Neural progenitor cell (in vitro differentiated cells): ENCODE data around the gene FBXO27. TPM values are rescaled to one million over a fixed set of nuclear protein-coding genes. Genes with fewer than 3 reads are reported as not detected.

Source experiments
- DNase-seq: peaks from one replicate; pipeline ENCODE4 v3.0.0-alpha.2; 2016; ENCODE audit warnings: low spot score
- H2AFZ ChIP-seq: fragments of 200-600 bp; sonication (generic); replicated peaks from 2 replicates; pipeline ENCODE4 v1.6.1; 2016; ENCODE audit warnings: antibody characterized with exemption
- H3F3A ChIP-seq: fragments of 200-600 bp; sonication (generic); 2 replicates; pipeline ENCODE4 v1.6.1; 2016; ENCODE audit warnings: antibody characterized with exemption, low read depth
- H3K27ac ChIP-seq: fragments of 200-600 bp; sonication (generic); 2 replicates; pipeline ENCODE4 v1.5.1; 2016; ENCODE audit warnings: mild to moderate bottlenecking
- H3K27me3 ChIP-seq: fragments of 200-600 bp; sonication (generic); 2 replicates; pipeline ENCODE4 v1.6.1; 2016; ENCODE audit warnings: mild to moderate bottlenecking, moderate library complexity
- H3K36me3 ChIP-seq: fragments of 200-600 bp; sonication (generic); 2 replicates; pipeline ENCODE4 v1.5.1; 2016
- H3K4me1 ChIP-seq: fragments of 200-600 bp; sonication (generic); 2 replicates; pipeline ENCODE4 v1.6.1; 2016; ENCODE audit warnings: mixed run types
- H3K4me2 ChIP-seq: fragments of 200-600 bp; sonication (generic); 2 replicates; pipeline ENCODE4 v1.6.1; 2016
- H3K4me3 ChIP-seq: fragments of 200-600 bp; sonication (generic); 2 replicates; pipeline ENCODE4 v1.5.1; 2016
- H3K79me2 ChIP-seq: fragments of 200-600 bp; sonication (generic); 2 replicates; pipeline ENCODE4 v1.6.1; 2016; ENCODE audit warnings: low read depth
- H3K9ac ChIP-seq: fragments of 200-600 bp; sonication (generic); 2 replicates; pipeline ENCODE4 v1.6.1; 2016
- H3K9me3 ChIP-seq: fragments of 200-600 bp; sonication (generic); 2 replicates; pipeline ENCODE4 v1.5.1; 2016; ENCODE audit warnings: low read depth
- H4K20me1 ChIP-seq: fragments of 200-600 bp; sonication (generic); 2 replicates; pipeline ENCODE4 v1.6.1; 2016; ENCODE audit warnings: low read depth
- H3K27ac Mint-ChIP-seq: 3 replicates; pipeline ENCODE4 v1.8.0; 2021; ENCODE audit warnings: mixed read lengths
- H3K27me3 Mint-ChIP-seq: 2 replicates; pipeline ENCODE4 v1.8.0; 2022; ENCODE audit warnings: low read depth, mild to moderate bottlenecking, inconsistent platforms, moderate library complexity, mixed read lengths; ENCODE audit not compliant: insufficient read depth
- H3K36me3 Mint-ChIP-seq: 3 replicates; pipeline ENCODE4 v1.8.0; 2021; ENCODE audit warnings: mixed read lengths
- H3K4me1 Mint-ChIP-seq: 3 replicates; pipeline ENCODE4 v1.8.0; 2021; ENCODE audit warnings: mixed read lengths
- H3K4me3 Mint-ChIP-seq: 3 replicates; pipeline ENCODE4 v1.8.0; 2021; ENCODE audit warnings: mild to moderate bottlenecking, moderate library complexity, mixed read lengths
- H3K9me3 Mint-ChIP-seq: 3 replicates; pipeline ENCODE4 v1.8.0; 2020; ENCODE audit warnings: mixed read lengths
- CTCF ChIP-seq: fragments of 200-600 bp; sonication (generic); IDR thresholded peaks from 2 replicates; pipeline ENCODE4 v1.5.1; 2017; ENCODE audit warnings: antibody characterized with exemption, mild to moderate bottlenecking
- EZH2 ChIP-seq: fragments of 200-600 bp; sonication (generic); IDR thresholded peaks from 2 replicates; pipeline ENCODE4 v1.6.1; 2017; ENCODE audit warnings: antibody characterized with exemption, mild to moderate bottlenecking, moderate library complexity
- EZH2phosphoT487 ChIP-seq: fragments of 200-600 bp; sonication (generic); IDR thresholded peaks from 2 replicates; pipeline ENCODE4 v1.6.1; 2017; ENCODE audit warnings: antibody characterized with exemption
- total RNA-seq: library from RNA; depleted of rRNA; stranded (reverse); fragments of >200 nt; gene quantifications from 2 replicates; pipeline ENCODE4 v1.2.3, GENCODE V29; 2015; ENCODE audit warnings: low replicate concordance

FBXO27 gene
- 3.1 and 7.9 TPM in 2 replicates for total RNA-seq

DNA sequence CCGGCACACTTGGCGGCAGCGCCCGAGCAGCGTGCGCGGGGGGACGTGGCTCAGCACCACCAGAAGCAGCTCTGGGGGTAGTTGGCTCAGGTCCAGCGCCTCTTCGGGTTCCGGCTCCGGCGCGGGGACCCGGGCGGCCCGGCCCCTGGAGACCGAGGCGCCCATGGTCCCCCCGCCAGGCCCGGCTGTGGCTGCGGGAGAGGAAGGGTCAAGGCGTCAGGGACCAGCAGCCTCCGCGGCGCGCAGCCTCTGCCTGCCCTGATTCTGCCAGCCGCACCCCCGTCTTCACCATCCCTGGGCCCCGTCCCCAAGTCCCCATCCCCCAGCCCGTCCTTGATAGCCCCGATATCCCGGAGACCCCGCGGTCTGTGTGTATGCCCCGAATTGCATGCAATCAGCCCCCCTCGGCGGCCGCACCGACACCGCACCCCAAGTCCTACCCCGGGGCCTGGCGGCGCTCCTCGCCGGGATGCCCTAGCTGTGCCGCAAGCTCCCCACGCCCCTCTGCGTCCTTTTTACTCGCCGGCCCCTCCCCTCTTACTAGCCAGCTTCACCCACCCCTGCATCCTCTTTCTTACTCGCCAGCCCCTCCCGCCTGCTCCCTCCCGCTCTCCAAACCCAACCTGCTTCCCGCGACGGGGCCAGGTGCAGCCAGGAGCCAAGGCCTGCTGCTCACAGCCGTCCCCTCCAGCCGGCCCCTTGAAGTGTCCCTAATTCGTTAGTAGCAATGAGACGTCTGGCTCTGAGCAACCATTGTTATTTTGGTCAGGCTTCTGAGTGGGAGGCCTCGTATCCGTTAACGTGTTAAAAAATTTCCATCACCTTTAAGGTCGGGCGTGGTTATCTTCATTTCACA lies at the start of gene FBXO27:
FBXO27 (minus strand) TSS at position 487 of the 856 bp plus-strand sequence; CDS start at position 165, 322 bp downstream.
- Histone ChIP-seq H3K27me3 (peaks cover 22% of the 10 kb centered on the region), H3F3A (peaks cover 27% of the 10 kb centered on the region), H3K4me3 (peak within 1 kb of the TSS; percentile 74), H3K36me3 (no peaks in the 10 kb centered on the region), H3K9ac (no peak within 1 kb of the TSS), H2AFZ (peak within 1 kb of the TSS; percentile 91), H3K27ac (no peak within 1 kb of the TSS), H3K79me2 (no peaks in the 10 kb centered on the region), H3K4me2 (peak within 1 kb of the TSS; percentile 90), H3K4me1 (no peaks in the 10 kb centered on the region), H3K9me3 (no peaks in the 10 kb centered on the region), H4K20me1 (no peaks in the 10 kb centered on the region)
- TF ChIP-seq EZH2phosphoT487 (no peak), CTCF (no peak), EZH2 (peak; percentile 27)
- Mint-ChIP-seq H3K9me3 (peaks cover 3% of the 10 kb centered on the region), H3K4me3 (peak within 1 kb of the TSS; percentile 83), H3K36me3 (no peaks in the 10 kb centered on the region), H3K27me3 (peaks cover 28% of the 10 kb centered on the region), H3K4me1 (no peaks in the 10 kb centered on the region), H3K27ac (no peak within 1 kb of the TSS)
- peak; percentile 72 for DNase-seq

DNA sequence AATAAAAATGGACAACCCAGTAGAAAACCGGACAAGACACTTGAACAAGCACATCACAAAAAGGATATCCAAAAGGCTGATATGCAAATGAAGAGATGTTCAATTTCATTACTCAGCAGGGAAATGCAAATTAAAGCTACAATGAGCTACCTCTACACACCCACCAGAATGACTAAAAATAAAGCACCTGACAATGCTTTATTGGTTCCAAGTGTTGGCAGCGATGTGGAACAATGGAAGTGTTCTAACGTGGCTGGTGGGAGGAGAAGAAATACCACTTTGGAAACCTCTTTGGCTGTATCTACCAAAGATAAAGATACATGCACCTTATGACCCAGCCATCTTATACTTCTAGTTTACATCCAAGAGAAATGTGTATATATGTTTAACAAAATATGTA lies 48.1 kb upstream of the FBXO27 start:
- Histone ChIP-seq H2AFZ (no peak overlapping the region), H3K4me1 (peaks cover 5% of the 10 kb centered on the region), H3K4me2 (no peak overlapping the region), H3K27ac (no peak overlapping the region), H3K9me3 (no peaks in the 10 kb centered on the region), H3K27me3 (peaks cover 64% of the 10 kb centered on the region), H3K9ac (no peak overlapping the region), H4K20me1 (peaks cover 2% of the 10 kb centered on the region), H3K4me3 (no peak overlapping the region), H3K79me2 (no peaks in the 10 kb centered on the region), H3K36me3 (no peaks in the 10 kb centered on the region), H3F3A (no peaks in the 10 kb centered on the region)
- Mint-ChIP-seq H3K27ac (no peak overlapping the region), H3K9me3 (no peaks in the 10 kb centered on the region), H3K36me3 (no peaks in the 10 kb centered on the region), H3K4me1 (no peaks in the 10 kb centered on the region), H3K4me3 (no peak overlapping the region), H3K27me3 (peaks cover 44% of the 10 kb centered on the region)
- no peak for TF ChIP-seq EZH2phosphoT487
- TF ChIP-seq EZH2 = no peak
- no peak for TF ChIP-seq CTCF
- DNase-seq = no peak

DNA sequence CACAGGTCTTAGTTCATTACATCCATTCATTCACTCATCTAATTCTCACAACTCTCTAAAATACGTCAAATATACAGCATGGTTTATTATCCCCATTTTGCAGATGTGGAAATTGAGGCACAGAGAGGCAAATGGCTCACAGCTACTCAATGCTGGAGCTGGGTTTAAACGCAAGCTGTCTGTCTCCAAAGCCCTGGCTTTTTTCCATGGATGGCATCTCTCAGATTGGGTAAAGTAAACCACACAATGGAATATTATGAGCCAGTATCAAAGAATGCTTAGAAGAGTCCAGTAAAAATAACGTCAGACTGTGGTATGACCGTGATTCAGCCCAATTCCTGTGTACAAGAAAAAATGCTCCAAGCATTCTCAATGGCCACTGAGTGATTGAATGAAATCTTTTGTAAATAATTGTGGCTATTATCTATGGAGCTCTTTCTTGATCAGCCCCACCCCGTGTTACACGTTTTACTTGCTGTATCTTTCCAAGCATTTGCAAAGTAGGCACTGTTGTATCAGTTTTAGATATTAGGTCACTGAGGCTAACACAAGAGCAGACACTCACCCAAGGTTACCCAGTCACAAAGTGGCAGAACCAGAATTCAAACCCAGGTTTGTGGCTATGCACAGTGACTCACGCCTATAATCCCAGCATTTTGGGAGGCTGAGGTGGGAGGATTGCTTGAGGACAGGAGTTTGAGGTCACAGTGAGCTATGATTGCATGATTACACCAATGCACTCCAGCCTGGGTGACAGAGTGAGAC lies 46.3 kb upstream of the FBXO27 start:
- no peaks in the 10 kb centered on the region for H3K36me3 ChIP-seq
- no peaks in the 10 kb centered on the region for H3F3A ChIP-seq
- Mint-ChIP-seq H3K27ac (no peak overlapping the region), H3K9me3 (no peaks in the 10 kb centered on the region), H3K4me1 (no peaks in the 10 kb centered on the region), H3K27me3 (peaks cover 34% of the 10 kb centered on the region), H3K4me3 (no peak overlapping the region), H3K36me3 (no peaks in the 10 kb centered on the region)
- peaks cover 46% of the 10 kb centered on the region for H3K27me3 ChIP-seq
- no peak overlapping the region for H2AFZ ChIP-seq
- H3K27ac ChIP-seq = no peak overlapping the region
- DNase-seq = no peak
- no peak overlapping the region for H3K9ac ChIP-seq
- no peaks in the 10 kb centered on the region for H3K79me2 ChIP-seq
- peaks cover 1% of the 10 kb centered on the region for H3K4me1 ChIP-seq
- no peak overlapping the region for H3K4me2 ChIP-seq
- H4K20me1 ChIP-seq = peaks cover 2% of the 10 kb centered on the region
- no peak overlapping the region for H3K4me3 ChIP-seq
- no peak for TF ChIP-seq EZH2
- no peak for TF ChIP-seq CTCF
- TF ChIP-seq EZH2phosphoT487 = no peak
- no peaks in the 10 kb centered on the region for H3K9me3 ChIP-seq
